Activated CD4-positive, CD25-positive, alpha-beta regulatory T cell (primary cell): ENCODE data around the gene GRAMD2A.
A peak's percentile ranks its signal among the peaks of the same experiment; 100 is the strongest.

Source experiments
- DNase-seq, 4 experiments: peaks; one replicate each; lab custom pipeline; 2025; lab: John Stamatoyannopoulos, UW

GRAMD2A gene

GRCh38 chr15:72136170-72137051, 61.2 kb downstream of the GRAMD2A start:
- DNase-seq: no peak

GRCh38 chr15:72135719-72136118, 61.9 kb downstream of the GRAMD2A start:
- DNase-seq: no peak

- DNase-seq: no peak
Measured at GRCh38 chr15:72133211-72133610, 64.4 kb downstream of the GRAMD2A start.

DNA sequence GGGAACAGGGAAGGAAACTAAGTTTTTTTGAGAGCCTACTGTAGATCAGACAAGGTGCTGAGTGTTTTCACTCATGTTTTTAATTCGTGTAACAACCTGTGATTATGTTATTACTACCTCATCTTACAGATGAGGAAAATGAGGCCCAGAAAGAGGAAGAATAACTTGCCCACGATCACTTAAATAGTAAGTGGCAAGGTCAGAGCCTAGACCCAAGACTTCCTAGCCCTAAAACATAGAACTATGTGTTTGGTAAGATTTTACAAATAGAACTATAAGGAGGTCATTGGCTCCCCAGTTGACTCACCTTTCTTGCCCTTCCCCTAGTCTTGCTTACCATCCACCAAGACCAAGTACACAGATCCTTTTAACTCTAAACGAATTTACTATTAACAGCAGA, 65.7 kb downstream of the GRAMD2A start:
- DNase-seq: no peak

GRCh38 chr15:72130272-72130671, 67.3 kb downstream of the GRAMD2A start:
- DNase-seq: no peak

DNA sequence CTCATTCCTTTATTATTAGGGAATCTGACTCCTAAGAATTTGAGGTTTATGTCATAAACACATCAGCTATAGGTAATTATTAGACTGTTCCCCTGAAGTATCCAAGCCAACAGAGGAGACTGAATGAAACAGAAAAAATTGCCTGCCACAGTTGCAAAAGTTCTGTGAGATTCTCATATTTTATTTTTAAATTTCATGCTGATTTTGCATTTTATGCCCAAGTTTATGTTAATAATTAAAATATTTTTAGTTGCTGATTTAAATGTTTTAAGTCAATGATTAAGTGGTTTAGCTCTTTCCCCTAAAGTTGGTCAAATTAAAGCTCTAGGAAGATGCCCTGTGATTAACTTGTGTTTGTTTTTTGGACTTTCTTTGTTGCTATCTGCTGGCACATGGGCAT, 69.2 kb downstream of the GRAMD2A start:
- DNase-seq: no peak

- no peak for DNase-seq
Measured at GRCh38 chr15:72127724-72128322, 69.8 kb downstream of the GRAMD2A start.

GRCh38 chr15:72124218-72124617, 73.4 kb downstream of the GRAMD2A start:
- no peak for DNase-seq

GRCh38 chr15:72118017-72118978, 79.3 kb downstream of the GRAMD2A start, which contains the start of the genes MYO9A and SENP8:
Gene MYO9A (minus strand): TSS chr15:72118150. CDS start chr15:72046563, 71,587 bp downstream.
Gene SENP8 (plus strand): TSS chr15:72118403. CDS start chr15:72139624, 21,221 bp downstream.
- DNase-seq: peak; percentile 98 to 99 (median 98)

DNA sequence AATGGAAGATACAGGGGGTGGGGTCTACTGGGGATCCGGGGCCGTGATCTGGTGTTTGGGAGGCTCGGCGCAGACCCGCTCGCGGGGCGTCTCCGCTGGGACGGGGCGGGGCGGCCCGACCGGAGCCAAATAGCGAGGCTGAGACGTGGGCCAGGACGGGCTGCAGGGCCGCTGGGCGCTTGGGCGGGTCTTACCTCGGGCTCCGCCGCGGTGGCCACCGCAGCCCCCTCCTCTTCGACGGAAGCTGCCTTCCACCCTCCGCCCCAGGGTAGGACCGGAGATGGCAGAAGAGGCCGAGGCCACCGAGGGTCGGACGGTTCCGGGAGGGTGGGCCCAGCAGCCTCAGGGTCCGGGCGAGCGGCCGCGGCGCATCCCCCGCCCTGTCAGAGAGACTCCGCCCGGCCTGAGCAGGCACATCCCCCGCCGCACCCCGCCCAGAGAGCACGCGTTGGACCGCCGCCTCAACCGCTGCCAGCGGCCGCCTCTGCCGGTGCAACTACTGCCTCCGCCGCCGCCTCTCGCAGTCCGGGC, 80.0 kb downstream of the GRAMD2A start:
- peak; percentile 40 to 81 (median 50) for DNase-seq

DNA sequence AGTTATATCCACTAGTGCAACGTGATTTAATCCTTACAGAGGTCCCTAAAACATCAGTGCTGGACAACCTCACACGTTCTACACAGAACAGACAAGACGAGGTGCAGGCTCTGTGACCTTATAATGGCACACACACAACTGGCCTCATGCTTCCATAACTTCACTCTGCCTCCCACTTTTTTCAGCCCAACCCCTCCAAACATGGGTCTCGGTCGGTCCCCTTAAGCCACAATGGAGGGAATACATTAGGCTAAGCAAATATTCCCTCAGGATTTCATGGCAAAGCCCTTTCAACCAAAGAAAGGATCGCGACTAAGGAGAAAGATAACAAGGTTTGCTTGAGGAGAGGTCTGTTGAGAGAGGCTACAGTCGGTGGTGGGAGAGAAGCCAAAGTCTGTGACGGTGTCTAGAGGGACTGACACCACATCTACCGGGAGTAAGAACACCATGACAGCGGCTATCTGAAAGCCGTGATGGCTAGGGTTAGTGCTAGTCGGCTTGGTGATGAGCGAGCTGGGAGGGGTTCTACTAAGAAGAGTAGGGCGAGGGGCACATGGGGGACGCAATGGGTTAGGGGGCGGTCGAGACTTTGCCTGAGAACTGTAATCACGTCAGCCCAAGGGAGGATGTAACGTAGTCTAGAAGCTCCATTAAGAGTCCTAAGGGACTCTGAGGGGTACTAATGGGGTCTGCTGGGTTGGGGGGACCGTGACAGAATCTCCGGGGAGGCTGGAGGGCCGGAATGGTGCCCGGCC, 80.7 kb downstream of the GRAMD2A start:
- no peak for DNase-seq

- no peak for DNase-seq
Measured at GRCh38 chr15:72113347-72114031, 84.1 kb downstream of the GRAMD2A start.

- no peak for DNase-seq
Measured at GRCh38 chr15:72112805-72113204, 84.8 kb downstream of the GRAMD2A start.

GRCh38 chr15:72112116-72112515, 85.5 kb downstream of the GRAMD2A start:
- no peak for DNase-seq

DNA sequence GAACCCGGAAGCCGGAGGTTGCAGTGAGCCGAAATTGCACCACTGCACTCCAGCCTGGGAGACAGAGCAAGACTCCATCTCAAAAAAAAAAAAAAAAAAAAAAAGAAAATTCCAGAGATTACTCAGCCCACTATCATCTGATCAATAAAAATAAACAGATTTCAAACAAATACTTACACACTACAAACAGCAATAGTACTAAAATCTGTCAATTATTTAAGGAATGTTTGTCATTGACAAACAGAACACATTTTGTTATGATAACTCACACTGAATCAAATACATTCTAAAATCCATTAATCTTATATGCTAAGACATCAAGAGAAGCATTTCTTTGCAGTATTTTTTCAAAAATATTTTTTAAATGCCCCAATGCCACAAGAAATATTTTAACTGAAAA, 87.2 kb downstream of the GRAMD2A start:
- no peak for DNase-seq
